Measurements from ENCODE around the gene ERGIC1.
"Not testable (repeated sequence)": the region's sequence is repeated elsewhere in the genome, so short reads cannot be mapped to it uniquely, and the experiment has no call there.

ERGIC1 gene, protein sequence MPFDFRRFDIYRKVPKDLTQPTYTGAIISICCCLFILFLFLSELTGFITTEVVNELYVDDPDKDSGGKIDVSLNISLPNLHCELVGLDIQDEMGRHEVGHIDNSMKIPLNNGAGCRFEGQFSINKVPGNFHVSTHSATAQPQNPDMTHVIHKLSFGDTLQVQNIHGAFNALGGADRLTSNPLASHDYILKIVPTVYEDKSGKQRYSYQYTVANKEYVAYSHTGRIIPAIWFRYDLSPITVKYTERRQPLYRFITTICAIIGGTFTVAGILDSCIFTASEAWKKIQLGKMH
- long read RNA-seq, donor 1, transcript ERGIC1-202 (10 exons, 2,881 nt), result major isoform, 40 of 57 reads
- long read RNA-seq, donor 1, partial matches to known transcripts, result 14 of 57 reads
- long read RNA-seq, donor 1, other reads (novel, unspliced or antisense), result 0 of 57 reads
- long read RNA-seq, donor 2, transcript ERGIC1-202 (10 exons, 2,881 nt), result major isoform, 25 of 86 reads
- long read RNA-seq, donor 2, partial matches to known transcripts, result 59 of 86 reads
- long read RNA-seq, donor 2, other reads (novel, unspliced or antisense), result 0 of 86 reads
- long read RNA-seq, donor 3, transcript ERGIC1-202 (10 exons, 2,881 nt), result major isoform, 17 of 18 reads
- long read RNA-seq, donor 3, partial matches to known transcripts, result 0 of 18 reads
- long read RNA-seq, donor 3, other reads (novel, unspliced or antisense), result 0 of 18 reads
- long read RNA-seq, donor 4, transcript ERGIC1-211 (2 exons, 3,621 nt), result minor isoform, 8 of 155 reads
- long read RNA-seq, donor 4, transcript ERGIC1-202 (10 exons, 2,881 nt), result major isoform, 17 of 155 reads
- long read RNA-seq, donor 4, partial matches to known transcripts, result 130 of 155 reads
- long read RNA-seq, donor 4, other reads (novel, unspliced or antisense), result 0 of 155 reads
- long read RNA-seq, donor 5, transcript ERGIC1-202 (10 exons, 2,881 nt), result major isoform, 20 of 32 reads
- long read RNA-seq, donor 5, partial matches to known transcripts, result 10 of 32 reads
- long read RNA-seq, donor 5, other reads (novel, unspliced or antisense), result 0 of 32 reads
- long read RNA-seq, donor 6, transcript ERGIC1-202 (10 exons, 2,881 nt), result major isoform, 22 of 166 reads
- long read RNA-seq, donor 6, partial matches to known transcripts, result 142 of 166 reads
- long read RNA-seq, donor 6, other reads (novel, unspliced or antisense), result 0 of 166 reads
- long read RNA-seq, donor 7, transcript ERGIC1-202 (10 exons, 2,881 nt), result major isoform, 27 of 122 reads
- long read RNA-seq, donor 7, partial matches to known transcripts, result 86 of 122 reads
- long read RNA-seq, donor 7, other reads (novel, unspliced or antisense), result 5 of 122 reads
- long read RNA-seq, donor 8, transcript ERGIC1-202 (10 exons, 2,881 nt), result major isoform, 36 of 80 reads
- long read RNA-seq, donor 8, partial matches to known transcripts, result 42 of 80 reads
- long read RNA-seq, donor 8, other reads (novel, unspliced or antisense), result 0 of 80 reads

GRCh38 chr5:172833686-172834414 lies at the start of gene ERGIC1:
Gene ERGIC1, plus strand, starts transcription at chr5:172834251. Its CDS starts 163 bp downstream, at chr5:172834414.
- DNase-seq, result peak; percentile 72

GRCh38 chr5:172785429-172786088 lies 48.5 kb upstream of the ERGIC1 start:
- DNase-seq, result no peak

GRCh38 chr5:172786736-172787462 lies 47.2 kb upstream of the ERGIC1 start:
- DNase-seq, result no peak

GRCh38 chr5:172787538-172787937 lies 46.5 kb upstream of the ERGIC1 start:
- not testable (repeated sequence) for DNase-seq

DNA sequence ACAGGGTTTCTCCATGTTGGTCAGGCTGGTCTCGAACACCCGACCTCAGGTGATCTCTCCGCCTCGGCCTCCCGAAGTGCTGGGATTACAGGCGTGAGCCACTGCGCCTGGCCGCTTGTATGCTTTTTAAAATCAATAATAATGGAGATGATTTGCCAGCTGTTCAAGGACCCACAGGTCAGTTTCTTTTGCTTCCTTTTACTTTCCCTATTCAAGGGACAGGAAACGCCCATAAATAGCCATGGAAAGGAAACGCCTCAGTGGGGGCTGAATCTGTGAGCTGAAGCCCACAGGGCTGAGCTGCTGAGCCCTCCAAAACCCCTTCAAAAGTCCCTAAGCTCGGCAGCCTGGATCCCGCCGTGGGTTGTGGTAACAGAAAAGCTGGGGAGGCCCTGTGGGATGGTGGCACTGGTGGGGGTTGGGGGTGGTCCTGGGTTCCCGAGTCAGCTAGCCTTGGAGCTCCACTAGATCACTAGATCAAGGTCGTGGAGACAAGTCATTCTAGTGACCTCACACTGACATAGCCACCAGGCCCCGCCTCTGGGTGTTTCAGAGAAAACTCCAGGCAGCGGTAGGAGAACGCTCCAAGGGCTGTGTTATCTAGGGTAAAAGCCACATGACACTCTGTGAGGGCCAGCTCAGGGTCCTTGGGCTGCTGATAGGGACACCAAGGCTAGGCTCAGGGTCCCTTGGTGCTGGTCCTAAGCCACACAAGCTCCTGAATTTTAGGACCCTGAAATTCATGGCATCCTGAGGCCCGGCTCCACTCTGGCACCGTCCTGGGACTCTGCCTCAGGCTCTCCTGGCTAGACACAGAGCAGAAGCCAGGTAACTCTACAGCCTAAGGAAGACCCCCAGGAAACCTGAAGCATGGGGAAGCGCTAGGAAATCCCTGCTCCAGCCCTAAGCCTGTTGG lies 45.0 kb upstream of the ERGIC1 start:
- DNase-seq, result no peak

DNA sequence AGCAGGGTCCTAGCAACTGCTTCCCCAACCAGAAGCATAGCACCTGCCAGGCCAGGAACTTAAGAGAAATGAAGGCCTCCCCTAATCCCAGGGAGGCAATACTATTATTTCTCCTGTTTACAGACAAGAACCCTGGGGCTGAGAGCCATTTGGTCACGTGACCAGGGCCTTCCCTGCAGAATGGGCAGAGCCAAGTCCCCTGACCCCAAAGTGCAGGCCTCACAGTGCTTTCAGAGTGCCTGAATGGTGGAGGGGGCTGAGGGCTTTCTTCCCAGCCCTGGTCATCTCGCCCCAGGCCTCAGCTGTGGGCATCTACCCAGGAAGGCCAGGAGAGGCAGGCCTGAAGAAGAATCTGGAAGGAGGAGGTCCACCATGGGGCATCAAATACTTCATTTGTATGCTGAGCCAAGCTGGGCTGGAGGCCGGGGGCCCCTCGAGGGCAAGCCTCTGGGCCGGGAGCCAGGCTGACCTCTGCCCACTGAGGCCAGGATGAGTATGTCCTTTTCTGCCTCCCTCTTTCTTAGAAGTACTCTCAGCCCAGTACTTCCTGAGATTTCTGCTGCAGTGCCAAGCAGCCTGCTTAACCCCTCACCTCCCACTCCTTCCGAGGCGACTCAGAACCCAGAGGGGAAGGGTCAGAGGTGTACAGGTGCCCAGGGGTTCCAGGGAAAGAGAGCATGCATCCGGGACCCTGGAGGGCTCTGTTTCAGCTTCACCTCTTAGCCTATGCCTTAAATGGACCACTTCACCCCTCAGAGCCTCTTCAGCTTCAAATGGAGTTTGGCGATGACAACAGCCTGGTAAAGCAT lies 44.2 kb upstream of the ERGIC1 start:
- DNase-seq, result no peak

DNA sequence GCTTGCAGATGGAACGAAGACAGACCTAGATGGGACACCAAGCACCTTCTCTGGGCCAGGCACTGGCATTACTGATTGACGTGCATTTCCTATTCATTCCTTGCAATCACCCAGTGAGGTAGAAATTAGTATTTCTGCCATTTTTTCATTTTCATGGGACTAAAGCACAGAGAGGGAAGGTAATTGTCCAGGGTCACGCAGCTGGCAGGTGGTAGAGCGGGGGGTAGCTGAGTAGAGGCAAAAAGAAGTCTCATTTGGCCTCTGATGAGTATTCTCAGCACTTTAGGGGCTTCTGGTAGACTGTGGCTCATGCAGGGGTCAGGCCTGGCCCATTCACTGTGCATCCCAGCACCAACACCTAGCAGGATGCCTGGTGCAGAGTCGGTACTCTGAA lies 43.6 kb upstream of the ERGIC1 start:
- DNase-seq, result no peak

- DNase-seq, result no peak
Observed at GRCh38 chr5:172791286-172791685, 42.8 kb upstream of the ERGIC1 start.

- no peak for DNase-seq
Observed at GRCh38 chr5:172791726-172792445, 42.2 kb upstream of the ERGIC1 start.

- DNase-seq, result no peak
Observed at GRCh38 chr5:172792701-172793570, 41.1 kb upstream of the ERGIC1 start.

DNA sequence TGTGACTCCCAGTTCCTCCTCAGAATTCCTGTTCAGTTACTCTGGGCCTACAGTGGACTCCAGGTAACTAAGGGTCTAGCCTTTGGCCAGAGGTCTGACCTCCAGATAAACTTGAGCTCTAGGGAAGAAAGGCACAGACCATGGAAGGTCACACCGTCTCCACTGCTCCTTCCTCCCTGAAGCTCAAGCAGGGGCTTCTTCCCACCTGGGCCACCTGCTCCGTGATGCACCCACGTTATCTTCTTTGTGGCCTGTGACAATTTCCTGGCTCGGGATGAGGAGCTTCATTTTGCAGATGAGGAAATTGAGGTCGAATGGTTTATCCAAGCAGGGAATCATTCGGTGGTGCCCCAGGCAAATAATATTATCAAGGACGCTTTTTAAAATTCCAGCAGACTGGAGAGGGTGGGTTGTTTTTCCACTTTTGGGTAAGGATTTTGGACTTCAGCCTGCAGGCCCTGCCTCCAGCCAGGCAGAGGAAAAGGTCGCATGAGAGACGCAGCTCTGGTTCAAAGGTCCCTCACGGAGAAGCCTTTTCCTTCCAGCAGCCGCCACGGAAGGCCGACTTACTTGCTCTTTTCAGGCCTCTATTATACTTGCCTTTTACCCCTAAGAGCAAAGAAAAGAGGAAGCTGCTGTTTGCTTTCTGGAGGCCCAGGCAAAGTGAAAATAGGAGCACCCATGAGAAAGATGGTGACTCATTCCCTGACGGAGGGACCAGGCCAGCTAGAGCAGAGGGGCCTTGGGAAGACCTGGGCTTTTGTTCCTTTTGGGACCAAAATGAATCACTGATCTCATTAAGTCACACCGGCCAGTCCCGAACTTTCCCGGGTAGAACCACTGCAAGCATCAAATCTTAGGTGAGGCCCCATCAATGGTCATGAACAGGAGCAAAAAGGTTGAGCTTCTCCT lies 40.2 kb upstream of the ERGIC1 start:
- DNase-seq, result no peak

DNA sequence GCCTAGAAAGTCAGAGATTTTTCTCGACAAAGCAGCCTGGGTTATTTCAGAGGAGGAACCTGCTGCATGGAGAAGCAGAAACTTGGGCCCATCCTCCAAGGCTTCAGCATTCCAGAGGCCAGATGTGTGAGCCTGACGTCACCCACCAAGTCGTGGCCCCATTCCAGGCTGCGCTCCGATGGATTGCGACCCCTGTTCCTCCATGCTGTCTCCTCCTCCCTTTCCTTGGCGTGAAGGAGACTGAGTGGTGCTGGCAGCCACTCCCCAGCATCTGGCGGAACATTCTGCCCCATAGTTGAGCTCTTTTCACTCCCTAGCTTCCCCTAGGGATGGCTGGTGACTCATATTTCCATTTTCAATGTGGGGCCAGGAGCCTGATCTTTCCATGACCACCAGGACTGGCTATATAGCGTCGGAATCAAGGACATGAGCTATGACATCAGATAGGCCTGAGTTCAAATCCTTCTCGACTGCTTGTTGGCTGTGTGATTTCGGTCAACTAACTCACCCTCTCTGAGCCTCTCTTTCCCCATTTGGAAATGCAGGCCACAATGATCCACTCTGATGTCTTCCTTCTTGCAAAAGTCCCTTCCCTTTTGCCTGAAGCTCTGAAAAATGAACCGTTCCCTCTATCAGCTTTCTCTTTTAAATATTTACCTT lies 38.6 kb upstream of the ERGIC1 start:
- DNase-seq, result peak; percentile 65

DNA sequence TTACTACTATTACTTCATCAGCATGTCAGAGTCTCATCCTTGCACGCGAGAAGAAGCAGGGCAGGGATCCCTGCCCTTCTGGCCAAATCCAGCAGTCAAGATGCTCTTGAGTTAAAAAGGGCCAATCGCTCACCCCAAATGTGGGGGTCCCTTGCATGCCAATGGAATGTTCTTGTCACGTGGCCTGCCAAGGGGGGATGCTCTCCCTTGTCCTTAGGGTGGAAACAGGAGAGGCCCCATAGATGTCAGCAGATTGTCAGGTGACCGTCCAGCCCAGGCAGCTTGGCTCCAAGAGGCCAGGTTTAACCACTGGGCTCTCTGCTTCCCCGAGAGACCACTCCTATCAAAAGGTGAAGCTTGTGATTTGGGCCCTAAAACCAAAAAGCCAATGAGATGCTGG lies 37.7 kb upstream of the ERGIC1 start:
- no peak for DNase-seq

- no peak for DNase-seq
Observed at GRCh38 chr5:172797771-172798191, 36.3 kb upstream of the ERGIC1 start.

Data from right kidney (tissue), 9 donors.